HCT116 (cell line): ENCODE results near the gene TSC22D4. TPM values are rescaled to one million over a fixed set of nuclear protein-coding genes. Genes with fewer than 3 reads are reported as not detected.

ENCODE experiments used
- ATAC-seq: fragments of 200-7000 bp; cut with Tn5 transposase; 2 replicates; pipeline ENCODE4 v1.9.1; 2020; ENCODE audit warnings: mild to moderate bottlenecking, moderate library complexity
- BruUV-seq: library from RNA; stranded (reverse); fragments of 400-500 nt; replicated peaks from 2 replicates; lab custom pipeline; 2021; lab: Mats Ljungman, UMichigan
- CTCF ChIA-PET: fragments of 300-600 bp; sonication (Branson Sonifier 250); formaldehyde crosslinking; loops from one replicate; lab custom pipeline; 2021; ENCODE audit warnings: antibody characterized with exemption; lab: Charles Lee
- POLR2A ChIA-PET: fragments of 300-600, 350-600 bp; sonication (Branson Sonifier 250); formaldehyde crosslinking; loops from one replicate; lab custom pipeline; 2021; ENCODE audit warnings: antibody characterized with exemption; lab: Charles Lee
- RAD21 ChIA-PET, 2 experiments: fragments of 300-600 bp; sonication (Branson Sonifier 250); formaldehyde crosslinking; loops; one replicate each; lab custom pipeline; 2023; ENCODE audit warnings: low total read pairs in 2 of 2; ENCODE audit not compliant: uncharacterized antibody in 2 of 2, unreplicated experiment in 2 of 2, low non-redundant PET in 1 of 2; lab: Charles Lee
- DNase-seq: peaks from one replicate; pipeline ENCODE4 v3.0.0-alpha.2; 2010; ENCODE audit warnings: low read depth, low spot score
- H2AFZ ChIP-seq: fragments of 200-600 bp; shearing (Covaris generic), sonication (generic); 2 replicates; pipeline ENCODE4 v1.6.1; 2017; ENCODE audit warnings: low read depth, mixed run types, mixed read lengths, antibody characterized with exemption, low read length; ENCODE audit not compliant: poor library complexity, severe bottlenecking
- H3K27ac ChIP-seq: 2 replicates; pipeline ENCODE4 v1.5.1; 2012; ENCODE audit warnings: low read depth, low read length
- H3K27me3 ChIP-seq: fragments of 200-600 bp; sonication (generic); 2 replicates; pipeline ENCODE4 v1.6.1; 2016; ENCODE audit warnings: mixed run types, low read length, mixed read lengths; ENCODE audit not compliant: insufficient read depth
- H3K36me3 ChIP-seq, 2 experiments: fragments of 200-500 bp in 1 of 2; fragments of 200-600 bp in 1 of 2; sonication (Bioruptor generic) in 1 of 2; sonication (generic) in 1 of 2; 2 replicates each; pipeline versions ENCODE4 v1.5.1 to v1.6.1; 2014 to 2016; ENCODE audit warnings: low read length in 2 of 2, inconsistent platforms in 1 of 2, mixed read lengths in 1 of 2, mixed run types in 1 of 2; ENCODE audit not compliant: insufficient read depth in 2 of 2, control insufficient read depth in 1 of 2
- H3K4me1 ChIP-seq, 2 experiments: fragments of 200-600 bp in 1 of 2; sonication (generic) in 1 of 2; 2 replicates each; pipeline versions ENCODE4 v1.5.1 to v1.6.1; 2012 to 2017; ENCODE audit warnings: low read length in 2 of 2, inconsistent platforms in 1 of 2, mild to moderate bottlenecking in 1 of 2, mixed read lengths in 1 of 2, mixed run types in 1 of 2, moderate library complexity in 1 of 2; ENCODE audit not compliant: insufficient read depth in 2 of 2, control insufficient read depth in 1 of 2
- H3K4me2 ChIP-seq: fragments of 200-600 bp; sonication (generic); 2 replicates; pipeline ENCODE4 v1.6.1; 2017; ENCODE audit warnings: mixed run types, low read length, mixed read lengths
- H3K4me3 ChIP-seq, 2 experiments: fragments of 200-600 bp in 1 of 2; sonication (generic) in 1 of 2; replicated peaks in 1 of 2; 2 replicates each; pipeline ENCODE4 v1.5.1; 2011 to 2016; ENCODE audit warnings: low read length in 2 of 2, control low read depth in 1 of 2, low read depth in 1 of 2, mild to moderate bottlenecking in 1 of 2, mixed read lengths in 1 of 2, mixed run types in 1 of 2
- H3K79me2 ChIP-seq: fragments of 200-600 bp; sonication (generic); 2 replicates; pipeline ENCODE4 v1.6.1; 2017; ENCODE audit warnings: mild to moderate bottlenecking, mixed run types, low read length, moderate library complexity, mixed read lengths; ENCODE audit not compliant: insufficient read depth
- H3K9ac ChIP-seq: fragments of 200-600 bp; sonication (generic); 2 replicates; pipeline ENCODE4 v1.6.1; 2016; ENCODE audit warnings: low read length, mixed read lengths
- H3K9me2 ChIP-seq: fragments of 200-600 bp; sonication (generic), shearing (Covaris generic); 2 replicates; pipeline ENCODE4 v1.6.1; 2017; ENCODE audit warnings: mixed run types, mild to moderate bottlenecking, moderate library complexity; ENCODE audit not compliant: insufficient read depth
- H3K9me3 ChIP-seq, 2 experiments: fragments of 200-500 bp in 1 of 2; fragments of 200-600 bp in 1 of 2; sonication (Bioruptor generic) in 1 of 2; sonication (generic) in 1 of 2; 2 replicates each; pipeline ENCODE4 v1.6.1; 2014 to 2017; ENCODE audit warnings: low read length in 2 of 2, mixed read lengths in 2 of 2, inconsistent platforms in 1 of 2, low read depth in 1 of 2, mild to moderate bottlenecking in 1 of 2, mixed run types in 1 of 2, moderate library complexity in 1 of 2; ENCODE audit not compliant: control insufficient read depth in 1 of 2, insufficient read depth in 1 of 2
- H4K20me1 ChIP-seq: fragments of 200-600 bp; sonication (generic), shearing (Covaris generic); 2 replicates; pipeline ENCODE4 v1.6.1; 2017; ENCODE audit warnings: mixed run types, mild to moderate bottlenecking, moderate library complexity; ENCODE audit not compliant: insufficient read depth
- ATF3 ChIP-seq: IDR thresholded peaks from 2 replicates; pipeline ENCODE4 v1.6.1; 2012
- EGR1 ChIP-seq: IDR thresholded peaks from 2 replicates; pipeline ENCODE4 v1.6.1; 2012; ENCODE audit warnings: low read depth
- EZH2 ChIP-seq: fragments of 200-600 bp; sonication (generic); IDR thresholded peaks from 2 replicates; pipeline ENCODE4 v1.6.1; 2017; ENCODE audit warnings: antibody characterized with exemption, mixed run types
- FOSL1 ChIP-seq: IDR thresholded peaks from 2 replicates; pipeline ENCODE4 v1.6.1; 2012; ENCODE audit warnings: low read depth
- JUND ChIP-seq: IDR thresholded peaks from 2 replicates; pipeline ENCODE4 v1.6.1; 2012
- POLR2A ChIP-seq: IDR thresholded peaks from 2 replicates; pipeline ENCODE4 v1.7.0; 2011; ENCODE audit warnings: borderline replicate concordance; ENCODE audit not compliant: insufficient read depth, insufficient read length; ENCODE audit errors: extremely low read depth
- POLR2AphosphoS5 ChIP-seq: IDR thresholded peaks from 2 replicates; pipeline ENCODE4 v1.6.1; 2011; ENCODE audit warnings: mild to moderate bottlenecking, low read depth, low read length, moderate library complexity
- RAD21 ChIP-seq: IDR thresholded peaks from 2 replicates; pipeline ENCODE4 v1.6.1; 2012; ENCODE audit warnings: low read depth, mild to moderate bottlenecking
- SIN3A ChIP-seq: IDR thresholded peaks from 2 replicates; pipeline ENCODE4 v1.6.1; 2012; ENCODE audit warnings: low read depth
- TCF7L2 ChIP-seq: IDR thresholded peaks from 2 replicates; pipeline ENCODE4 v1.7.0; 2011; ENCODE audit warnings: borderline replicate concordance, inconsistent platforms; ENCODE audit not compliant: insufficient read depth, insufficient read length; ENCODE audit errors: extremely low read depth
- ZFX ChIP-seq: fragments of 450-650 bp; IDR thresholded peaks from 2 replicates; pipeline ENCODE4 v1.6.1; 2017
- intact Hi-C: fragments of 100-400 bp; cut with micrococcal nuclease; formaldehyde crosslinking; loops from 2 replicates; pipeline ENCODE4 v1.10.0; 2022
- total RNA-seq: library from RNA; stranded (reverse); gene quantifications from one replicate; pipeline ENCODE4 v1.2.1, GENCODE V29; 2021; ENCODE audit not compliant: unreplicated experiment

The TSC22D4 gene
- total RNA-seq, 1 experiment from 2014 or later = 36.9 TPM

- ChIA-PET POLR2A (no interaction called here), RAD21 (no interaction called here), CTCF (no interaction called here)
- Histone ChIP-seq H2AFZ (no peak overlapping the region), H3K36me3 (no peaks in the 10 kb centered on the region), H3K4me2 (no peak overlapping the region), H3K4me3 (no peak overlapping the region), H3K79me2 (no peaks in the 10 kb centered on the region), H3K9me3 (no peaks in the 10 kb centered on the region), H3K4me1 (peaks cover 10 to 24% of the 10 kb centered on the region in 2 experiments), H4K20me1 (no peaks in the 10 kb centered on the region), H3K27ac (no peak overlapping the region), H3K9ac (no peak overlapping the region), H3K9me2 (no peaks in the 10 kb centered on the region), H3K27me3 (no peaks in the 10 kb centered on the region)
- BruUV-seq = no TSS peak
- TF ChIP-seq EZH2 (no peak), SIN3A (no peak), ATF3 (no peak), EGR1 (no peak), TCF7L2 (no peak), JUND (no peak), ZFX (no peak)
- DNase-seq = no peak
- intact Hi-C loops = no loop called here
- no peak for ATAC-seq
These were observed 38.3 kb upstream of the TSC22D4 start for GRCh38 chr7:100517305-100517704.

GRCh38 chr7:100516135-100516812, 37.3 kb upstream of the TSC22D4 start:
- Histone ChIP-seq H2AFZ (peak overlapping the region; percentile 57), H3K27ac (no peak overlapping the region), H3K9me3 (no peaks in the 10 kb centered on the region), H3K4me1 (peaks cover 10 to 24% of the 10 kb centered on the region in 2 experiments), H3K36me3 (no peaks in the 10 kb centered on the region), H3K27me3 (no peaks in the 10 kb centered on the region), H4K20me1 (no peaks in the 10 kb centered on the region), H3K9me2 (no peaks in the 10 kb centered on the region), H3K4me2 (no peak overlapping the region), H3K9ac (no peak overlapping the region), H3K79me2 (no peaks in the 10 kb centered on the region), H3K4me3 (no peak overlapping the region)
- intact Hi-C loops = no loop called here
- BruUV-seq = no TSS peak
- POLR2A ChIA-PET = no interaction called here
- peak; percentile 54 for ATAC-seq
- CTCF ChIA-PET = no interaction called here
- DNase-seq = no peak
- RAD21 ChIA-PET = no interaction called here
- TF ChIP-seq POLR2A (no peak), SIN3A (no peak), RAD21 (no peak), FOSL1 (no peak), POLR2AphosphoS5 (no peak)
